SK-N-SH treated with all-trans-retinoic acid at 6 μM for 48 hours (cell line): ENCODE data around the gene SLC25A29.

Source experiments
- ATAC-seq: fragments of 200-7000 bp; cut with Tn5 transposase; 3 replicates; pipeline ENCODE4 v1.9.1; 2020; ENCODE audit warnings: mild to moderate bottlenecking, moderate library complexity
- ARNTL ChIP-seq: fragments of 450-650 bp; formaldehyde crosslinking; IDR thresholded peaks from 2 replicates; pipeline ENCODE4 v1.5.0; 2020; ENCODE audit warnings: low read depth, mild to moderate bottlenecking, moderate library complexity, borderline replicate concordance
- BACH2 ChIP-seq: fragments of 250-450 bp; sonication (Bioruptor Pico); IDR thresholded peaks from 2 replicates; pipeline ENCODE4 v1.9.0; 2021; ENCODE audit warnings: mild to moderate bottlenecking, borderline replicate concordance
- CSDC2 ChIP-seq: fragments of 250-450 bp; sonication (Bioruptor Pico); IDR thresholded peaks from 2 replicates; pipeline ENCODE4 v1.5.0; 2020; ENCODE audit warnings: mild to moderate bottlenecking, moderate library complexity
- CSRNP3 ChIP-seq: fragments of 250-450 bp; sonication (Bioruptor Pico); IDR thresholded peaks from 2 replicates; pipeline ENCODE4 v1.5.1; 2021; ENCODE audit warnings: mild to moderate bottlenecking, moderate library complexity
- ESRRG ChIP-seq: fragments of 250-450 bp; sonication (Bioruptor Pico); IDR thresholded peaks from 2 replicates; pipeline ENCODE4 v1.6.1; 2021; ENCODE audit warnings: mild to moderate bottlenecking
- GLIS3 ChIP-seq: fragments of 250-450 bp; sonication (Bioruptor Pico); IDR thresholded peaks from 2 replicates; pipeline ENCODE4 v1.5.0; 2020; ENCODE audit warnings: mild to moderate bottlenecking, moderate library complexity
- ISL1 ChIP-seq: fragments of 250-450 bp; sonication (Bioruptor Pico); IDR thresholded peaks from 2 replicates; pipeline ENCODE4 v2.1.2; 2022; ENCODE audit warnings: mild to moderate bottlenecking, moderate library complexity
- OSR1 ChIP-seq: fragments of 250-450 bp; sonication (Bioruptor Pico); IDR thresholded peaks from 2 replicates; pipeline ENCODE4 v1.8.0; 2022; ENCODE audit warnings: moderate library complexity, mild to moderate bottlenecking, inconsistent platforms
- PPARA ChIP-seq: fragments of 250-450 bp; sonication (Bioruptor Pico); IDR thresholded peaks from 2 replicates; pipeline ENCODE4 v1.5.0; 2020; ENCODE audit warnings: mild to moderate bottlenecking, borderline replicate concordance
- SNAI2 ChIP-seq: fragments of 250-450 bp; sonication (Bioruptor Pico); IDR thresholded peaks from 2 replicates; pipeline ENCODE4 v1.5.0; 2020; ENCODE audit warnings: mild to moderate bottlenecking, moderate library complexity
- TOX ChIP-seq: fragments of 250-450 bp; sonication (Bioruptor Pico); IDR thresholded peaks from 2 replicates; pipeline ENCODE4 v1.8.0; 2021; ENCODE audit warnings: mild to moderate bottlenecking, moderate library complexity, borderline replicate concordance
- TSHZ2 ChIP-seq: fragments of 250-450 bp; sonication (Bioruptor Pico); IDR thresholded peaks from 2 replicates; pipeline ENCODE4 v1.5.0; 2020; ENCODE audit warnings: mild to moderate bottlenecking, moderate library complexity
- ZC3H10 ChIP-seq: fragments of 250-450 bp; sonication (Bioruptor Pico); IDR thresholded peaks from 2 replicates; pipeline ENCODE4 v1.5.1; 2021; ENCODE audit warnings: mild to moderate bottlenecking, moderate library complexity
- ZFP3 ChIP-seq: fragments of 250-450 bp; sonication (Bioruptor Pico); IDR thresholded peaks from 2 replicates; pipeline ENCODE4 v1.5.0; 2020; ENCODE audit warnings: mild to moderate bottlenecking, moderate library complexity
- ZFP30 ChIP-seq: fragments of 450-650 bp; formaldehyde crosslinking; IDR thresholded peaks from 2 replicates; pipeline ENCODE4 v1.5.0; 2022; ENCODE audit warnings: mild to moderate bottlenecking, moderate library complexity
- ZNF565 ChIP-seq: fragments of 450-650 bp; formaldehyde crosslinking; conservative IDR thresholded peaks from 2 replicates; pipeline ENCODE4 v1.5.0; 2020; ENCODE audit warnings: low read depth, mild to moderate bottlenecking, moderate library complexity
- ZNF70 ChIP-seq: fragments of 450-650 bp; formaldehyde crosslinking; IDR thresholded peaks from 2 replicates; pipeline ENCODE4 v1.5.0; 2020; ENCODE audit warnings: mild to moderate bottlenecking, moderate library complexity
- ZNF8 ChIP-seq: fragments of 450-650 bp; formaldehyde crosslinking; IDR thresholded peaks from 2 replicates; pipeline ENCODE4 v1.5.0; 2020; ENCODE audit warnings: mild to moderate bottlenecking, moderate library complexity
- TF ChIP-seq, protein P1 (sequence below): fragments of 250-450 bp; sonication (Bioruptor Pico); IDR thresholded peaks from 2 replicates; pipeline ENCODE4 v1.8.0; 2020; ENCODE audit warnings: mild to moderate bottlenecking, moderate library complexity, borderline replicate concordance
- TF ChIP-seq, protein P2 (sequence below): fragments of 250-450 bp; sonication (Bioruptor Pico); IDR thresholded peaks from 2 replicates; pipeline ENCODE4 v1.8.0; 2021; ENCODE audit warnings: low read depth, mild to moderate bottlenecking, moderate library complexity, borderline replicate concordance
- TF ChIP-seq, protein P3 (sequence below): fragments of 250-450 bp; sonication (Bioruptor Pico); IDR thresholded peaks from 2 replicates; pipeline ENCODE4 v1.5.1; 2020; ENCODE audit warnings: low read depth, mild to moderate bottlenecking, moderate library complexity

Gene SLC25A29

GRCh38 chr14:100282083-100282350 lies 24.2 kb downstream of the SLC25A29 start:
- TF ChIP-seq ZNF565 (CRISPR knock-in tag) = no peak
- TF ChIP-seq CSRNP3 (CRISPR knock-in tag) = no peak
- TF ChIP-seq ZFP30 = no peak
- TF ChIP-seq ZNF70 = no peak
- TF ChIP-seq BACH2 (CRISPR knock-in tag) = no peak
- TF ChIP-seq, protein P1, sequence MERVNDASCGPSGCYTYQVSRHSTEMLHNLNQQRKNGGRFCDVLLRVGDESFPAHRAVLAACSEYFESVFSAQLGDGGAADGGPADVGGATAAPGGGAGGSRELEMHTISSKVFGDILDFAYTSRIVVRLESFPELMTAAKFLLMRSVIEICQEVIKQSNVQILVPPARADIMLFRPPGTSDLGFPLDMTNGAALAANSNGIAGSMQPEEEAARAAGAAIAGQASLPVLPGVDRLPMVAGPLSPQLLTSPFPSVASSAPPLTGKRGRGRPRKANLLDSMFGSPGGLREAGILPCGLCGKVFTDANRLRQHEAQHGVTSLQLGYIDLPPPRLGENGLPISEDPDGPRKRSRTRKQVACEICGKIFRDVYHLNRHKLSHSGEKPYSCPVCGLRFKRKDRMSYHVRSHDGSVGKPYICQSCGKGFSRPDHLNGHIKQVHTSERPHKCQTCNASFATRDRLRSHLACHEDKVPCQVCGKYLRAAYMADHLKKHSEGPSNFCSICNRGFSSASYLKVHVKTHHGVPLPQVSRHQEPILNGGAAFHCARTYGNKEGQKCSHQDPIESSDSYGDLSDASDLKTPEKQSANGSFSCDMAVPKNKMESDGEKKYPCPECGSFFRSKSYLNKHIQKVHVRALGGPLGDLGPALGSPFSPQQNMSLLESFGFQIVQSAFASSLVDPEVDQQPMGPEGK (CRISPR knock-in tag) = no peak
- no peak for TF ChIP-seq TSHZ2 (CRISPR knock-in tag)
- TF ChIP-seq PPARA (CRISPR knock-in tag) = no peak
- TF ChIP-seq ISL1 = no peak
- no peak for TF ChIP-seq OSR1
- TF ChIP-seq GLIS3 (CRISPR knock-in tag) = no peak
- TF ChIP-seq, protein P2, sequence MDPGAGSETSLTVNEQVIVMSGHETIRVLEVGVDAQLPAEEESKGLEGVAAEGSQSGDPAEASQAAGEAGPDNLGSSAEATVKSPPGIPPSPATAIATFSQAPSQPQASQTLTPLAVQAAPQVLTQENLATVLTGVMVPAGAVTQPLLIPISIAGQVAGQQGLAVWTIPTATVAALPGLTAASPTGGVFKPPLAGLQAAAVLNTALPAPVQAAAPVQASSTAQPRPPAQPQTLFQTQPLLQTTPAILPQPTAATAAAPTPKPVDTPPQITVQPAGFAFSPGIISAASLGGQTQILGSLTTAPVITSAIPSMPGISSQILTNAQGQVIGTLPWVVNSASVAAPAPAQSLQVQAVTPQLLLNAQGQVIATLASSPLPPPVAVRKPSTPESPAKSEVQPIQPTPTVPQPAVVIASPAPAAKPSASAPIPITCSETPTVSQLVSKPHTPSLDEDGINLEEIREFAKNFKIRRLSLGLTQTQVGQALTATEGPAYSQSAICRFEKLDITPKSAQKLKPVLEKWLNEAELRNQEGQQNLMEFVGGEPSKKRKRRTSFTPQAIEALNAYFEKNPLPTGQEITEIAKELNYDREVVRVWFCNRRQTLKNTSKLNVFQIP (CRISPR knock-in tag) = no peak
- no peak for TF ChIP-seq ARNTL
- TF ChIP-seq, protein P3, sequence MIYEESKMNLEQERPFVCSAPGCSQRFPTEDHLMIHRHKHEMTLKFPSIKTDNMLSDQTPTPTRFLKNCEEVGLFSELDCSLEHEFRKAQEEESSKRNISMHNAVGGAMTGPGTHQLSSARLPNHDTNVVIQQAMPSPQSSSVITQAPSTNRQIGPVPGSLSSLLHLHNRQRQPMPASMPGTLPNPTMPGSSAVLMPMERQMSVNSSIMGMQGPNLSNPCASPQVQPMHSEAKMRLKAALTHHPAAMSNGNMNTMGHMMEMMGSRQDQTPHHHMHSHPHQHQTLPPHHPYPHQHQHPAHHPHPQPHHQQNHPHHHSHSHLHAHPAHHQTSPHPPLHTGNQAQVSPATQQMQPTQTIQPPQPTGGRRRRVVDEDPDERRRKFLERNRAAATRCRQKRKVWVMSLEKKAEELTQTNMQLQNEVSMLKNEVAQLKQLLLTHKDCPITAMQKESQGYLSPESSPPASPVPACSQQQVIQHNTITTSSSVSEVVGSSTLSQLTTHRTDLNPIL = no peak
- TF ChIP-seq TOX (CRISPR knock-in tag) = no peak
- no peak for ATAC-seq

GRCh38 chr14:100281286-100282082 lies 24.8 kb downstream of the SLC25A29 start:
- no peak for TF ChIP-seq ISL1
- TF ChIP-seq ZNF8 (CRISPR knock-in tag) = no peak
- no peak for TF ChIP-seq ESRRG
- TF ChIP-seq TOX (CRISPR knock-in tag) = no peak
- TF ChIP-seq ZFP30 = no peak
- TF ChIP-seq ZC3H10 = no peak
- TF ChIP-seq SNAI2 = no peak
- no peak for TF ChIP-seq CSDC2 (CRISPR knock-in tag)
- TF ChIP-seq ZFP3 (CRISPR knock-in tag) = no peak
- TF ChIP-seq, protein P1 (CRISPR knock-in tag) = no peak
- no peak for TF ChIP-seq ZNF70
- TF ChIP-seq, all 23 proteins: peak for 0
- ATAC-seq = no peak
